Measurements from ENCODE around the gene RRAGC. TPM values are rescaled to one million over a fixed set of nuclear protein-coding genes. Genes with fewer than 3 reads are reported as not detected.
"Not testable (repeated sequence)": the region's sequence is repeated elsewhere in the genome, so short reads cannot be mapped to it uniquely, and the experiment has no call there.

Gene RRAGC
- total RNA-seq, 4 donors from 2014 or later = 14.2 to 20.0 (median 17.5) TPM

DNA sequence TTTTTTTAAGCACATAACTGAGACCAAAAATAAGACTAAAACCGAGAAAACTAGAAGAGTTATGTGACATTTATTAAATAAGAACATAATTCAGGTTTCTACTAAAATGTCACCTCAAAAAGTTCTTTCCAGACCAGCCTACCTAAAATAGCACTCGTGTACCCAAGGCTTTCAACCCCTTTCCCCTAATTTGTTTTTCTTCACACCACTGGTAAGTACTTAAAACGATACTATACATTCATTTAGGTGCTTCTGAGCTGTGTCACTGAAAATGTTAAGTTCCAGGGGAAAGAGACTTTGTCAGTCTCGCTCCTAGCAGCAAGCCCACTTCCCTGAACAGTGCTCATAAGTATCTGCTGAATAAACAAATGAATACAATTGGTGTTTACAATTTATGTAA, 6.8 kb downstream of the RRAGC start:
- Histone ChIP-seq H3K27ac (no peak overlapping the region), H3K9me3 (no peaks in the 10 kb centered on the region), H3K4me1 (peaks cover 0 to 43% (median 14%) of the 10 kb centered on the region in 4 donors), H3K4me3 (no peak overlapping the region), H3K27me3 (no peaks in the 10 kb centered on the region), H3K36me3 (peaks cover 0 to 80% (median 7%) of the 10 kb centered on the region in 3 donors)
- DNase-seq (ENCODE audit: low spot score in 2 of 2) = no peak
- WGBS, 2 donors = 76 to 79% methylated on average over 4 of the region's 4 CpGs
- TF ChIP-seq EP300 (IDR thresholded peaks at IDR 0.05) = no peak
- TF ChIP-seq, protein P1, sequence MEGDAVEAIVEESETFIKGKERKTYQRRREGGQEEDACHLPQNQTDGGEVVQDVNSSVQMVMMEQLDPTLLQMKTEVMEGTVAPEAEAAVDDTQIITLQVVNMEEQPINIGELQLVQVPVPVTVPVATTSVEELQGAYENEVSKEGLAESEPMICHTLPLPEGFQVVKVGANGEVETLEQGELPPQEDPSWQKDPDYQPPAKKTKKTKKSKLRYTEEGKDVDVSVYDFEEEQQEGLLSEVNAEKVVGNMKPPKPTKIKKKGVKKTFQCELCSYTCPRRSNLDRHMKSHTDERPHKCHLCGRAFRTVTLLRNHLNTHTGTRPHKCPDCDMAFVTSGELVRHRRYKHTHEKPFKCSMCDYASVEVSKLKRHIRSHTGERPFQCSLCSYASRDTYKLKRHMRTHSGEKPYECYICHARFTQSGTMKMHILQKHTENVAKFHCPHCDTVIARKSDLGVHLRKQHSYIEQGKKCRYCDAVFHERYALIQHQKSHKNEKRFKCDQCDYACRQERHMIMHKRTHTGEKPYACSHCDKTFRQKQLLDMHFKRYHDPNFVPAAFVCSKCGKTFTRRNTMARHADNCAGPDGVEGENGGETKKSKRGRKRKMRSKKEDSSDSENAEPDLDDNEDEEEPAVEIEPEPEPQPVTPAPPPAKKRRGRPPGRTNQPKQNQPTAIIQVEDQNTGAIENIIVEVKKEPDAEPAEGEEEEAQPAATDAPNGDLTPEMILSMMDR (IDR thresholded peaks at IDR 0.05) = no peak
- TF ChIP-seq POLR2A (IDR thresholded peaks at IDR 0.05) = no peak

DNA sequence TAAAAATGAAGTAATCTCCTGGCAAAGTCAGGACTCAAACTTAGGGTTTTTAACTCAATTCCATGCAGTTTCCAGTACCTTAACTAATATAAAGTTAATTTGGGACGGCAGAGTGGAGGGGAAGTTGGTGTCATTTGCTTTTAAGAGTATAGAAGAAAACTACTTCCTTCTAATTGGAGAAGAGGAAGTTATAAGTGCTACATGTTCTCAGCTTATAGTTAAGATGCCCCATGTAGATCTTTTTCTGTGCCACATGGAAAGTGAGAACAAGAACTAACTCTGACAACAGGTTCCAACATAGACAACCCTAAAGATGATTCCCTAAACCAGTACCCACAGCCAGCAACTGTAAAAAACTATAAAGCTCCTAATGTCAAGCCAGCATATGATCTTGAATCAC, 11.5 kb downstream of the RRAGC start:
- Histone ChIP-seq H3K27ac (no peak overlapping the region), H3K4me3 (no peak overlapping the region), H3K36me3 (peaks cover 0 to 94% (median 10%) of the 10 kb centered on the region in 3 donors), H3K9me3 (no peaks in the 10 kb centered on the region), H3K27me3 (no peaks in the 10 kb centered on the region), H3K4me1 (peaks cover 0 to 15% (median 0%) of the 10 kb centered on the region in 4 donors)
- WGBS, 2 donors = 86 to 90% methylated on average over 1 of the region's 1 CpG
- TF ChIP-seq, protein P1 (IDR thresholded peaks at IDR 0.05) = no peak
- no peak for TF ChIP-seq POLR2A (IDR thresholded peaks at IDR 0.05)
- no peak for DNase-seq (ENCODE audit: low spot score in 2 of 2)

DNA sequence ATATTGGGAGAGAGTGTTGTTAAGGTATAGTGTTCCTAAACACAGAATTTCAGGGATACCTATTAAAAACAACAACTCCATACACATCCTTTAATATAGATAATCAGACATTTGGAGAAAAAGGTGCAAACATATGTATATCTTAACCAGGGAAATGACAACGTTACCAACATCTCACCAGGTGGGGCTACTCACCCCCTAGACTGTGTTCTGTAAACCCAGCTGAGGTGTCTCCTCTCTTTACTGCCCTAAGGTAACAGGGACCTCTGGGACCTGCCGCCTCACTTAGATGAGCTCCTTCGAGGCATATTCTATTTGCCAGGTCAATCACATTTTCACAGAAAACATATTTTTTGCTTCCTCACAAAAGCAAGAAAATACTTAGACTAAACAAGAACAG, 13.4 kb downstream of the RRAGC start:
- Histone ChIP-seq H3K4me3 (no peak overlapping the region), H3K9me3 (no peaks in the 10 kb centered on the region), H3K36me3 (peaks cover 0 to 91% (median 10%) of the 10 kb centered on the region in 3 donors), H3K4me1 (peaks cover 0 to 12% (median 0%) of the 10 kb centered on the region in 4 donors), H3K27ac (no peak overlapping the region), H3K27me3 (no peaks in the 10 kb centered on the region)
- no peak for DNase-seq (ENCODE audit: low spot score in 2 of 2)
- TF ChIP-seq EP300 (IDR thresholded peaks at IDR 0.05) (no peak), POLR2A (IDR thresholded peaks at IDR 0.05) (no peak)
- TF ChIP-seq, protein P1 (IDR thresholded peaks at IDR 0.05) = no peak
- 83 to 92% methylated on average over 3 of the region's 3 CpGs for WGBS, 2 donors

DNA sequence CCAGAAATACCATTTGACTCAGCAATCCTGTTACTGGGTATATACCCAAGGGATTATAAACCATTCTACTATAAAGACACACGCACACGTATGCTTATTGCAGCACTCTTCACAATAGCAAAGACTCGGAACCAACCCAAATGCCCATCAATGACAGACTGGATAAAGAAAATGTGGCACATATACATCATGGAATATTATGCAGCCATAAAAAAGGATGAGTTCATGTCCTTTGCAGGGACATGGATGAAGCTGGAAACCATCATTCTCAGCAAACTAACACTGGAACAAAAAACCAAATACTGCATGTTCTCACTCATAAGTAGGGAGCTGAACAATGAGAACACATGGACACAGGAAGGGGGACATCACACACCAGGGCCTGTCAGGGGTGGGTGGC, 14.5 kb downstream of the RRAGC start:
- H3K27ac ChIP-seq; H3K9me3 ChIP-seq; DNase-seq (ENCODE audit: low spot score in 2 of 2); H3K27me3 ChIP-seq; H3K4me3 ChIP-seq: not testable (repeated sequence)
- 96 to 98% methylated on average over 3 of the region's 3 CpGs for WGBS, 2 donors
- Histone ChIP-seq H3K36me3 (peaks cover 0 to 89% (median 10%) of the 10 kb centered on the region in 3 donors), H3K4me1 (peaks cover 0 to 22% (median 0%) of the 10 kb centered on the region in 4 donors)

DNA sequence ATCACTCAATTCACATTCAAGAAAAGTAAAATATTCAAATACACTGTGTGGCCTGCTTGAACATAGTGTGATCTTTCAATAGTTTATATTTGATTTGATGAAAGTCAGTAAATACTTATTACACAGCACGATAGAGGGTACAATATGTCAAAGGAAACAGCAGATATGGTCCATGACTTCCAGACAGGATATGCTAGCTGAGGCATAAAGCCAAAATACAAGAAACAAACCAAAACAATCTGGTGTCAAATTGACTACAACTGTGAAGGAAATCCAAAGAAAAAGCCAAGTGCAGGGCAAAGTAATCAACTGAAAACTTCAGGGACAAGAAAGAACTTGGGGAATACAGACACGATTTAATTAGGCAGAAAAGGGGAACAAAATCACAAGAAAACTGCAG, 19.3 kb downstream of the RRAGC start:
- no peak for DNase-seq (ENCODE audit: low spot score in 2 of 2)
- peaks cover 2 to 65% (median 6%) of the 10 kb centered on the region in 3 donors for H3K36me3 ChIP-seq
- TF ChIP-seq EP300 (IDR thresholded peaks at IDR 0.05) (no peak), POLR2A (IDR thresholded peaks at IDR 0.05) (no peak)
- TF ChIP-seq, protein P1 (IDR thresholded peaks at IDR 0.05) = no peak

DNA sequence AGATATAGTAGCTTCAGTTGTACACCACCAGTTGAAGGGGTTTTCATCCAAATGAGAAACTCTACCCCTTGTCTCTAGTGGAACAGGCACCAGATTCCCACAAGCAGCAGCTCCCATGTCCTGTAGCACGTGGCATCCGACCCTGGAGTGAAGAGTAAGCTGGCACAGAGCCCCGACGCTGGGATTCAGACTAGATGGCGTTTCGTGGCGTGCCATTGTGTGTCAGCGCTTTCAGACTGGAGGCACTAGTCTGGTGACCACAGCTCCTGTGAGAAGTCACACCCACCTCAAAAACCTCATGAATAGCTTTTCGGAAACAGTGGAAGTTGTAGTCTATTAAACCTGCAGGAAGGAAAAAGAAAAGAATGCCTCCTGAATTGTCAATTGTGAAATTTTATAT, 20.2 kb downstream of the RRAGC start:
- H3K9me3 ChIP-seq = no peaks in the 10 kb centered on the region
- no peak for DNase-seq (ENCODE audit: low spot score in 2 of 2)
- no peaks in the 10 kb centered on the region for H3K27me3 ChIP-seq
- peaks cover 0 to 58% (median 2%) of the 10 kb centered on the region in 3 donors for H3K36me3 ChIP-seq
- 74 to 79% methylated on average over 9 of the region's 9 CpGs for WGBS, 2 donors
- TF ChIP-seq EP300 (IDR thresholded peaks at IDR 0.05) (no peak), POLR2A (IDR thresholded peaks at IDR 0.05) (no peak)
- TF ChIP-seq, protein P1 (IDR thresholded peaks at IDR 0.05) = no peak
- no peak overlapping the region for H3K4me3 ChIP-seq
- peaks cover 0 to 15% (median 0%) of the 10 kb centered on the region in 4 donors for H3K4me1 ChIP-seq
- H3K27ac ChIP-seq = no peak overlapping the region

More for the DNA sequence above, 19.3 kb downstream of the RRAGC start:
- WGBS, 2 donors = 57 to 64% methylated on average over 2 of the region's 2 CpGs
- no peak overlapping the region for H3K27ac ChIP-seq
- H3K27me3 ChIP-seq = no peaks in the 10 kb centered on the region
- no peak overlapping the region for H3K4me3 ChIP-seq
- H3K4me1 ChIP-seq = peaks cover 0 to 14% (median 0%) of the 10 kb centered on the region in 4 donors
- H3K9me3 ChIP-seq = no peaks in the 10 kb centered on the region

DNA sequence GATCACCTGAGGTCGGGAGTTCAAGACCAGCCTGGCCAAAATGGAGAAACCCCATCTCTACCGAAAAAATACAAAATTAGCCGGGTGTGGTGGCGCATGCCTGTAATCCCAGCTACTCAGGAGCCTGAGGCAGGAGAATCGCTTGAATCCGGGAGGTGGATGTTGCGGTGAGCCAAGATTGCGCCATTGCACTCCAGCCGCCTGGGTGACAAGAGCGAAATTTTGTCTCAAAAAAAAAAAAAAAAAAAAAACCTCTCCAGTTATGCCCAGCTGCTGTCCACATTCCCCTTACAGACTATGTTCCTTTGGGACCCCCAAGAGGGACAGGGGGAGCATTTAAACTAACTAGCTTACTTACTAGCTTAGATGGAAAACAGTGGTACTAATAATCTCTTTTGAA, 23.3 kb downstream of the RRAGC start:
- not testable (repeated sequence) for DNase-seq (ENCODE audit: low spot score in 2 of 2); H3K4me3 ChIP-seq; H3K27ac ChIP-seq; H3K9me3 ChIP-seq; H3K27me3 ChIP-seq
- peaks cover 0 to 32% (median 2%) of the 10 kb centered on the region in 3 donors for H3K36me3 ChIP-seq
- 82 to 90% methylated on average over 10 of the region's 10 CpGs for WGBS, 2 donors
- H3K4me1 ChIP-seq = peaks cover 0 to 27% (median 0%) of the 10 kb centered on the region in 4 donors
